ENCODE results near the gene PAMR1. TPM values are rescaled to one million over a fixed set of nuclear protein-coding genes. Genes with fewer than 3 reads are reported as not detected.
"Not testable (repeated sequence)": the region's sequence is repeated elsewhere in the genome, so short reads cannot be mapped to it uniquely, and the experiment has no call there.

The PAMR1 gene
- polyA plus RNA-seq, 3 donors: 4.7 to 7.7 (median 5.9) TPM

GRCh38 chr11:35549787-35550186 is 24.4 kb upstream of the PAMR1 start:
- DNase-seq (ENCODE audit: extremely low read depth in 1 of 11, low read depth in 9 of 11, low spot score in 4 of 11): no peak

- DNase-seq (ENCODE audit: extremely low read depth in 1 of 11, low read depth in 9 of 11, low spot score in 4 of 11): no peak
These were observed 23.6 kb upstream of the PAMR1 start for GRCh38 chr11:35548925-35549561.

- DNase-seq (ENCODE audit: extremely low read depth in 1 of 11, low read depth in 9 of 11, low spot score in 4 of 11): not testable (repeated sequence)
These were observed 22.6 kb upstream of the PAMR1 start for GRCh38 chr11:35547995-35548394.

- DNase-seq (ENCODE audit: extremely low read depth in 1 of 11, low read depth in 9 of 11, low spot score in 4 of 11): no peak
These were observed 20.9 kb upstream of the PAMR1 start for GRCh38 chr11:35546317-35546716.

- no peak for DNase-seq (ENCODE audit: extremely low read depth in 1 of 11, low read depth in 9 of 11, low spot score in 4 of 11)
These were observed 20.1 kb upstream of the PAMR1 start for GRCh38 chr11:35545391-35546003.

GRCh38 chr11:35543481-35543880 is 18.1 kb upstream of the PAMR1 start:
- DNase-seq (ENCODE audit: extremely low read depth in 1 of 11, low read depth in 9 of 11, low spot score in 4 of 11): no peak

GRCh38 chr11:35541621-35542375 is 16.4 kb upstream of the PAMR1 start:
- DNase-seq (ENCODE audit: extremely low read depth in 1 of 11, low read depth in 9 of 11, low spot score in 4 of 11): peak in 1 of 11 donors; percentile 38

GRCh38 chr11:35540526-35540925 is 15.1 kb upstream of the PAMR1 start:
- DNase-seq (ENCODE audit: extremely low read depth in 1 of 11, low read depth in 9 of 11, low spot score in 4 of 11): no peak

GRCh38 chr11:35539781-35540281 is 14.4 kb upstream of the PAMR1 start:
- DNase-seq (ENCODE audit: extremely low read depth in 1 of 11, low read depth in 9 of 11, low spot score in 4 of 11): peak in 1 of 11 donors; percentile 48

- DNase-seq (ENCODE audit: extremely low read depth in 1 of 11, low read depth in 9 of 11, low spot score in 4 of 11): no peak
These were observed 13.8 kb upstream of the PAMR1 start for GRCh38 chr11:35539256-35539655.

GRCh38 chr11:35536470-35536869 is 11.1 kb upstream of the PAMR1 start:
- no peak for DNase-seq (ENCODE audit: extremely low read depth in 1 of 11, low read depth in 9 of 11, low spot score in 4 of 11)

GRCh38 chr11:35531246-35531645 is 5.8 kb upstream of the PAMR1 start:
- DNase-seq (ENCODE audit: extremely low read depth in 1 of 11, low read depth in 9 of 11, low spot score in 4 of 11): no peak

GRCh38 chr11:35529971-35530495 is 4.6 kb upstream of the PAMR1 start:
- no peak for DNase-seq (ENCODE audit: extremely low read depth in 1 of 11, low read depth in 9 of 11, low spot score in 4 of 11)

- DNase-seq (ENCODE audit: extremely low read depth in 1 of 11, low read depth in 9 of 11, low spot score in 4 of 11): no peak
These were observed 965 bp upstream of the PAMR1 start for GRCh38 chr11:35526370-35526792.

- DNase-seq (ENCODE audit: extremely low read depth in 1 of 11, low read depth in 9 of 11, low spot score in 4 of 11): no peak
These were observed 636 bp downstream of the PAMR1 start for GRCh38 chr11:35524780-35525179.

- no peak for DNase-seq (ENCODE audit: extremely low read depth in 1 of 11, low read depth in 9 of 11, low spot score in 4 of 11)
These were observed 1.6 kb downstream of the PAMR1 start for GRCh38 chr11:35523861-35524260.

GRCh38 chr11:35523331-35523768 is 2.1 kb downstream of the PAMR1 start:
- no peak for DNase-seq (ENCODE audit: extremely low read depth in 1 of 11, low read depth in 9 of 11, low spot score in 4 of 11)

- not testable (repeated sequence) for DNase-seq (ENCODE audit: extremely low read depth in 1 of 11, low read depth in 9 of 11, low spot score in 4 of 11)
These were observed 3.3 kb downstream of the PAMR1 start for GRCh38 chr11:35522091-35522490.

- no peak for DNase-seq (ENCODE audit: extremely low read depth in 1 of 11, low read depth in 9 of 11, low spot score in 4 of 11)
These were observed 5.0 kb downstream of the PAMR1 start for GRCh38 chr11:35520376-35520775.

- no peak for DNase-seq (ENCODE audit: extremely low read depth in 1 of 11, low read depth in 9 of 11, low spot score in 4 of 11)
These were observed 6.7 kb downstream of the PAMR1 start for GRCh38 chr11:35518766-35519165.
